GM12872 (cell line): ENCODE results near the gene CDH6.

Experiments
- CTCF ChIP-seq: IDR thresholded peaks from 3 replicates; pipeline ENCODE4 v1.5.1; 2011; ENCODE audit warnings: low read depth, mild to moderate bottlenecking, low read length, moderate library complexity; ENCODE audit not compliant: insufficient read depth

Gene CDH6

GRCh38 chr5:31359839-31360238, 166.4 kb downstream of the CDH6 start:
- TF ChIP-seq CTCF: no peak

GRCh38 chr5:31361234-31361633, 167.7 kb downstream of the CDH6 start:
- TF ChIP-seq CTCF: no peak

- TF ChIP-seq CTCF: no peak
Observed at GRCh38 chr5:31362529-31362900, 169.0 kb downstream of the CDH6 start.

GRCh38 chr5:31362931-31363568, 169.6 kb downstream of the CDH6 start:
- TF ChIP-seq CTCF: no peak

GRCh38 chr5:31364881-31365636, 171.6 kb downstream of the CDH6 start:
- no peak for TF ChIP-seq CTCF

- no peak for TF ChIP-seq CTCF
Observed at GRCh38 chr5:31365776-31366175, 172.3 kb downstream of the CDH6 start.

GRCh38 chr5:31366941-31367340, 173.5 kb downstream of the CDH6 start:
- no peak for TF ChIP-seq CTCF
